AML-193 (cell line): ENCODE data around the gene FAM20B.
"Not testable (repeated sequence)": the region's sequence is repeated elsewhere in the genome, so short reads cannot be mapped to it uniquely, and the experiment has no call there.

Experiments
- DNase-seq, 2 experiments: peaks; one replicate each; lab custom pipeline; 2025; lab: John Stamatoyannopoulos, UW

Gene FAM20B

GRCh38 chr1:179023946-179024650, 1.6 kb upstream of the FAM20B start:
- DNase-seq: no peak

GRCh38 chr1:179025975-179026812, 500 bp downstream of the FAM20B start:
- DNase-seq: peak; percentile 28 to 46

GRCh38 chr1:179026813-179027669, 1.3 kb downstream of the FAM20B start:
- no peak for DNase-seq

GRCh38 chr1:179029321-179029759, 3.6 kb downstream of the FAM20B start:
- no peak for DNase-seq

- DNase-seq: no peak
These were observed 4.4 kb downstream of the FAM20B start for GRCh38 chr1:179030130-179030529.

- no peak for DNase-seq
These were observed 5.0 kb downstream of the FAM20B start for GRCh38 chr1:179030683-179031082.

- no peak for DNase-seq
These were observed 5.6 kb downstream of the FAM20B start for GRCh38 chr1:179031284-179031683.

- DNase-seq: no peak
These were observed 6.3 kb downstream of the FAM20B start for GRCh38 chr1:179031855-179032513.

- no peak for DNase-seq
These were observed 9.0 kb downstream of the FAM20B start for GRCh38 chr1:179034720-179035119.

GRCh38 chr1:179036844-179037465, 11.3 kb downstream of the FAM20B start:
- no peak for DNase-seq

- no peak for DNase-seq
These were observed 13.0 kb downstream of the FAM20B start for GRCh38 chr1:179038528-179039281.

GRCh38 chr1:179039502-179040174, 13.9 kb downstream of the FAM20B start:
- DNase-seq: not testable (repeated sequence)

- not testable (repeated sequence) for DNase-seq
These were observed 14.5 kb downstream of the FAM20B start for GRCh38 chr1:179040175-179040551.

- no peak for DNase-seq
These were observed 16.4 kb downstream of the FAM20B start for GRCh38 chr1:179042087-179042486.

- DNase-seq: no peak
These were observed 17.0 kb downstream of the FAM20B start for GRCh38 chr1:179042700-179043099.

- DNase-seq: no peak
These were observed 17.6 kb downstream of the FAM20B start for GRCh38 chr1:179043266-179043665.

- no peak for DNase-seq
These were observed 18.2 kb downstream of the FAM20B start for GRCh38 chr1:179043907-179044306.

- DNase-seq: no peak
These were observed 21.3 kb downstream of the FAM20B start for GRCh38 chr1:179046808-179047635.

GRCh38 chr1:179047636-179047997, 21.9 kb downstream of the FAM20B start:
- no peak for DNase-seq
